OCI-LY7 (cell line): ENCODE data around the gene CNTN4. TPM values are rescaled to one million over a fixed set of nuclear protein-coding genes. Genes with fewer than 3 reads are reported as not detected.

ENCODE experiments used
- BruUV-seq: library from RNA; stranded (reverse); fragments of 400-500 nt; replicated peaks from 2 replicates; lab custom pipeline; 2021; lab: Mats Ljungman, UMichigan
- CTCF ChIA-PET: fragments of 300-600 bp; sonication (Branson Sonifier 250); formaldehyde crosslinking; loops from one replicate; lab custom pipeline; 2022; ENCODE audit warnings: antibody characterized with exemption; ENCODE audit not compliant: unreplicated experiment; lab: Charles Lee
- POLR2A ChIA-PET: fragments of 300-600 bp; sonication (Branson Sonifier 250); formaldehyde crosslinking; loops from one replicate; lab custom pipeline; 2022; ENCODE audit warnings: antibody characterized with exemption; lab: Charles Lee
- DNase-seq: peaks from one replicate; pipeline ENCODE4 v3.0.0-alpha.2; 2015; ENCODE audit warnings: low spot score
- H2AFZ ChIP-seq: fragments of 200-600 bp; sonication (generic), shearing (Covaris generic); 2 replicates; pipeline ENCODE4 v1.6.1; 2014; ENCODE audit warnings: mild to moderate bottlenecking, antibody characterized with exemption, low read length, moderate library complexity
- H3K27ac ChIP-seq: fragments of 200-600 bp; sonication (generic); 2 replicates; pipeline ENCODE4 v1.5.1; 2014; ENCODE audit warnings: mixed run types, low read depth, mild to moderate bottlenecking, moderate library complexity, low read length, inconsistent platforms; ENCODE audit not compliant: poor library complexity, severe bottlenecking
- H3K36me3 ChIP-seq: fragments of 200-600 bp; sonication (generic); 2 replicates; pipeline ENCODE4 v1.6.1; 2014; ENCODE audit warnings: mild to moderate bottlenecking, antibody characterized with exemption, low read length, moderate library complexity, mixed read lengths; ENCODE audit not compliant: insufficient read depth
- H3K4me1 ChIP-seq: fragments of 200-600 bp; sonication (generic); 2 replicates; pipeline ENCODE4 v1.5.1; 2014; ENCODE audit warnings: mild to moderate bottlenecking, low read length; ENCODE audit not compliant: insufficient read depth, poor library complexity, severe bottlenecking
- H3K4me2 ChIP-seq: fragments of 200-600 bp; sonication (generic); 2 replicates; pipeline ENCODE4 v1.6.1; 2014; ENCODE audit warnings: mild to moderate bottlenecking, low read length
- H3K4me3 ChIP-seq: fragments of 200-600 bp; sonication (generic); 2 replicates; pipeline ENCODE4 v1.5.1; 2014; ENCODE audit warnings: mild to moderate bottlenecking, low read depth, low read length; ENCODE audit not compliant: poor library complexity, severe bottlenecking
- H3K79me2 ChIP-seq: fragments of 200-600 bp; sonication (generic); 2 replicates; pipeline ENCODE4 v1.6.1; 2016; ENCODE audit warnings: low read depth, mild to moderate bottlenecking, low read length, moderate library complexity, mixed read lengths; ENCODE audit not compliant: insufficient read depth
- H3K9me2 ChIP-seq: fragments of 200-600 bp; sonication (generic); 2 replicates; pipeline ENCODE4 v1.6.1; 2016; ENCODE audit warnings: mild to moderate bottlenecking, low read length, mixed read lengths; ENCODE audit not compliant: insufficient read depth
- H3K9me3 ChIP-seq: fragments of 200-600 bp; sonication (generic); 2 replicates; pipeline ENCODE4 v1.6.1; 2014; ENCODE audit warnings: mild to moderate bottlenecking, mixed run types, low read length, mixed read lengths
- H4K20me1 ChIP-seq: fragments of 200-600 bp; sonication (generic); 2 replicates; pipeline ENCODE4 v1.6.1; 2014; ENCODE audit warnings: mild to moderate bottlenecking, antibody characterized with exemption, low read length, moderate library complexity, mixed read lengths; ENCODE audit not compliant: insufficient read depth
- EZH2phosphoT487 ChIP-seq: fragments of 200-600 bp; sonication (generic); IDR thresholded peaks from 2 replicates; pipeline ENCODE4 v1.6.1; 2018; ENCODE audit warnings: low read depth, borderline replicate concordance, mild to moderate bottlenecking, mixed run types, antibody characterized with exemption, low read length, moderate library complexity, mixed read lengths
- intact Hi-C: fragments of 100-400 bp; cut with micrococcal nuclease; formaldehyde crosslinking; loops from one replicate; pipeline ENCODE4 v1.10.0; 2022; ENCODE audit not compliant: unreplicated experiment
- total RNA-seq, 2 experiments: library from RNA; depleted of rRNA in 1 of 2; stranded (reverse); fragments of >200 nt in 1 of 2; shearing (Covaris generic) in 1 of 2; gene quantifications; 2 replicates each; pipeline ENCODE4 v1.2.3, GENCODE V29; 2014 to 2022
- TF ChIP-seq, protein P1 (sequence below): fragments of 200-600 bp; sonication (generic); conservative IDR thresholded peaks from 2 replicates; pipeline ENCODE4 v1.5.1; 2014; ENCODE audit warnings: mild to moderate bottlenecking, antibody characterized with exemption, low read length, moderate library complexity, mixed read lengths

The CNTN4 gene
- total RNA-seq, 2 experiments from 2014 or later: not detected

- ChIA-PET CTCF (no interaction called here), POLR2A (no interaction called here)
- intact Hi-C loops: no loop called here
- DNase-seq: no peak
- Histone ChIP-seq H3K4me2 (no peak overlapping the region), H3K4me3 (no peak overlapping the region), H3K9me2 (no peaks in the 10 kb centered on the region), H3K36me3 (no peaks in the 10 kb centered on the region), H2AFZ (no peak overlapping the region), H3K27ac (no peak overlapping the region), H3K79me2 (no peaks in the 10 kb centered on the region), H4K20me1 (no peaks in the 10 kb centered on the region), H3K9me3 (no peaks in the 10 kb centered on the region), H3K4me1 (no peaks in the 10 kb centered on the region)
- BruUV-seq: no TSS peak
- TF ChIP-seq, protein P1, sequence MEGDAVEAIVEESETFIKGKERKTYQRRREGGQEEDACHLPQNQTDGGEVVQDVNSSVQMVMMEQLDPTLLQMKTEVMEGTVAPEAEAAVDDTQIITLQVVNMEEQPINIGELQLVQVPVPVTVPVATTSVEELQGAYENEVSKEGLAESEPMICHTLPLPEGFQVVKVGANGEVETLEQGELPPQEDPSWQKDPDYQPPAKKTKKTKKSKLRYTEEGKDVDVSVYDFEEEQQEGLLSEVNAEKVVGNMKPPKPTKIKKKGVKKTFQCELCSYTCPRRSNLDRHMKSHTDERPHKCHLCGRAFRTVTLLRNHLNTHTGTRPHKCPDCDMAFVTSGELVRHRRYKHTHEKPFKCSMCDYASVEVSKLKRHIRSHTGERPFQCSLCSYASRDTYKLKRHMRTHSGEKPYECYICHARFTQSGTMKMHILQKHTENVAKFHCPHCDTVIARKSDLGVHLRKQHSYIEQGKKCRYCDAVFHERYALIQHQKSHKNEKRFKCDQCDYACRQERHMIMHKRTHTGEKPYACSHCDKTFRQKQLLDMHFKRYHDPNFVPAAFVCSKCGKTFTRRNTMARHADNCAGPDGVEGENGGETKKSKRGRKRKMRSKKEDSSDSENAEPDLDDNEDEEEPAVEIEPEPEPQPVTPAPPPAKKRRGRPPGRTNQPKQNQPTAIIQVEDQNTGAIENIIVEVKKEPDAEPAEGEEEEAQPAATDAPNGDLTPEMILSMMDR: no peak
- no peak for TF ChIP-seq EZH2phosphoT487
These were observed 39.0 kb downstream of the CNTN4 start for GRCh38 chr3:2137651-2138050.

- no peak overlapping the region for H3K4me3 ChIP-seq
- H3K4me2 ChIP-seq: no peak overlapping the region
- ChIA-PET CTCF (no interaction called here), POLR2A (interaction anchor here (0.6 kb wide), 1 partner anchor 126 kb away, joined by 3 read pairs; no protein-coding TSS in a partner anchor)
- H4K20me1 ChIP-seq: no peaks in the 10 kb centered on the region
- no peaks in the 10 kb centered on the region for H3K9me2 ChIP-seq
- H3K27ac ChIP-seq: no peak overlapping the region
- intact Hi-C loops: no loop called here
- H3K36me3 ChIP-seq: no peaks in the 10 kb centered on the region
- H2AFZ ChIP-seq: no peak overlapping the region
- no peaks in the 10 kb centered on the region for H3K4me1 ChIP-seq
- BruUV-seq: no TSS peak
- no peaks in the 10 kb centered on the region for H3K79me2 ChIP-seq
- TF ChIP-seq, protein P1: no peak
- TF ChIP-seq EZH2phosphoT487: no peak
- no peaks in the 10 kb centered on the region for H3K9me3 ChIP-seq
- no peak for DNase-seq
These were observed 42.8 kb downstream of the CNTN4 start for GRCh38 chr3:2141482-2141881.

GRCh38 chr3:2148561-2149340 is 50.1 kb downstream of the CNTN4 start:
- no peak overlapping the region for H3K4me2 ChIP-seq
- CTCF ChIA-PET: no interaction called here
- no peaks in the 10 kb centered on the region for H3K9me2 ChIP-seq
- H3K4me3 ChIP-seq: no peak overlapping the region
- BruUV-seq: no TSS peak
- no peaks in the 10 kb centered on the region for H3K36me3 ChIP-seq
- H3K79me2 ChIP-seq: no peaks in the 10 kb centered on the region
- H3K9me3 ChIP-seq: no peaks in the 10 kb centered on the region
- POLR2A ChIA-PET: interaction anchor here (1.3 to 1.4 kb wide), 2 partner anchors 18 to 40 kb away, joined by 3 read pairs; no protein-coding TSS in a partner anchor
- H3K27ac ChIP-seq: no peak overlapping the region
- DNase-seq: no peak
- no peak overlapping the region for H2AFZ ChIP-seq
- TF ChIP-seq, protein P1: no peak
- TF ChIP-seq EZH2phosphoT487: no peak
- no peaks in the 10 kb centered on the region for H3K4me1 ChIP-seq
- H4K20me1 ChIP-seq: no peaks in the 10 kb centered on the region
- intact Hi-C loops: no loop called here
